SK-N-MC (cell line): Measurements from ENCODE around the gene PGBD2.

Experiments used
- EZH2 ChIP-seq: fragments of 200-600 bp; sonication (generic); IDR thresholded peaks from one replicate; pipeline ENCODE4 v1.6.1; 2017; ENCODE audit warnings: antibody characterized with exemption
- FOXP2 ChIP-seq: optimal IDR thresholded peaks from 2 replicates; pipeline ENCODE3; 2011; ENCODE audit warnings: mild to moderate bottlenecking, moderate library complexity; ENCODE audit not compliant: insufficient read depth; ENCODE audit errors: extremely low read length, control extremely low read depth
- POLR2AphosphoS5 ChIP-seq: IDR thresholded peaks from 2 replicates; pipeline ENCODE4 v1.6.1; 2012; ENCODE audit warnings: mild to moderate bottlenecking, low read depth, low read length, borderline replicate concordance

DNA sequence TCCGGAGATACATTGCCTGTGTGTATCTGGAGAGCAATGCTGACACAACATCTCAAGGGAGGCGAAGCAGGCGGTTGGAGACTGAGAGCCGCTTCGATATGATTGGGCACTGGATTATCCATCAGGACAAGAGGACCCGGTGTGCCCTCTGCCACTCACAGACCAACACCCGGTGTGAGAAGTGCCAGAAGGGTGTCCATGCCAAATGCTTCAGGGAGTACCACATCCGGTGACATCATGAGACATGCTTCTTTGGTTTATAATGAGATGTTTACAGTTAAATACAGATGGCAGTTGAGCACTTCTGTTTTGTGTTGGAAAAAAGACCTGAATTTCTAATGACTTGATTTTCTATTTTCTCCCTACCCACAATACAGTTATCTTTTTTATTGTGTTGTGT, 12.1 kb downstream of the PGBD2 start:
- TF ChIP-seq POLR2AphosphoS5 (no peak), EZH2 (no peak), FOXP2 (no peak)
